ENCODE measurements around the gene SCAMP3. TPM values are rescaled to one million over a fixed set of nuclear protein-coding genes. Genes with fewer than 3 reads are reported as not detected.
A peak's percentile ranks its signal among the peaks of the same experiment; 100 is the strongest.

The SCAMP3 gene
- total RNA-seq, 1 donor: 41.3 TPM

DNA sequence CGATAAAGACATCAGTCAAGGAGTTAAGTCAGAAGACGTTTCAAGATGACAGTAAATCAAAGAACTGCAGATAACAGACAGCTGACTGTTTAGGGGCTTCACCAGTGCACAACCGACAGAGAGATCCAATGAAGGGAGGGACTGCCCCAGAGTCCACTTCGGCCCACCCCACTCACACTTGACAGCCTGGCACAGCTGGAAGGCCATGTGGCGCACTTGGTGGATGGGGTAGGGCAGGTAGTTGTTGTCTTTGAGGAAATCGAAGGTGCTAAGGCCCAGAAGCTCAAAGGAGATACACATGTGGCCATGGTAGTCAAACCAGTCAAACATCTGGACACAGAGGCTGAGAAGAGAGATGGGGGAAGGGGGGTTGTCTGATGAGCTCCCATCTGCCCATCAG is 4.4 kb upstream of the SCAMP3 start:
- Histone ChIP-seq H2AFZ (ENCODE audit: low read length) (no peak overlapping the region), H3K27ac (ENCODE audit: low read depth, low read length) (no peak overlapping the region), H3K9me3 (ENCODE audit: low read depth, low read length) (no peaks in the 10 kb centered on the region), H3K4me2 (ENCODE audit: insufficient read depth, low read length) (no peak overlapping the region), H3K4me1 (ENCODE audit: insufficient read depth, low read length) (peaks cover 6% of the 10 kb centered on the region), H3K36me3 (ENCODE audit: insufficient read depth, low read length) (peaks cover 81% of the 10 kb centered on the region), H3K4me3 (ENCODE audit: insufficient read depth, low read length) (no peak overlapping the region), H3K79me2 (ENCODE audit: insufficient read depth, low read length) (peaks cover 25% of the 10 kb centered on the region), H4K20me1 (ENCODE audit: insufficient read depth, low read length) (peaks cover under 1% of the 10 kb centered on the region), H3K27me3 (ENCODE audit: insufficient read depth, low read length) (no peaks in the 10 kb centered on the region)
- peak; percentile 71 for DNase-seq (ENCODE audit: insufficient read length, low spot score, missing footprints)
- TF ChIP-seq, protein P1, sequence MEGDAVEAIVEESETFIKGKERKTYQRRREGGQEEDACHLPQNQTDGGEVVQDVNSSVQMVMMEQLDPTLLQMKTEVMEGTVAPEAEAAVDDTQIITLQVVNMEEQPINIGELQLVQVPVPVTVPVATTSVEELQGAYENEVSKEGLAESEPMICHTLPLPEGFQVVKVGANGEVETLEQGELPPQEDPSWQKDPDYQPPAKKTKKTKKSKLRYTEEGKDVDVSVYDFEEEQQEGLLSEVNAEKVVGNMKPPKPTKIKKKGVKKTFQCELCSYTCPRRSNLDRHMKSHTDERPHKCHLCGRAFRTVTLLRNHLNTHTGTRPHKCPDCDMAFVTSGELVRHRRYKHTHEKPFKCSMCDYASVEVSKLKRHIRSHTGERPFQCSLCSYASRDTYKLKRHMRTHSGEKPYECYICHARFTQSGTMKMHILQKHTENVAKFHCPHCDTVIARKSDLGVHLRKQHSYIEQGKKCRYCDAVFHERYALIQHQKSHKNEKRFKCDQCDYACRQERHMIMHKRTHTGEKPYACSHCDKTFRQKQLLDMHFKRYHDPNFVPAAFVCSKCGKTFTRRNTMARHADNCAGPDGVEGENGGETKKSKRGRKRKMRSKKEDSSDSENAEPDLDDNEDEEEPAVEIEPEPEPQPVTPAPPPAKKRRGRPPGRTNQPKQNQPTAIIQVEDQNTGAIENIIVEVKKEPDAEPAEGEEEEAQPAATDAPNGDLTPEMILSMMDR (IDR thresholded peaks at IDR 0.05; ENCODE audit: extremely low read depth, low read depth, low read length): no peak

DNA sequence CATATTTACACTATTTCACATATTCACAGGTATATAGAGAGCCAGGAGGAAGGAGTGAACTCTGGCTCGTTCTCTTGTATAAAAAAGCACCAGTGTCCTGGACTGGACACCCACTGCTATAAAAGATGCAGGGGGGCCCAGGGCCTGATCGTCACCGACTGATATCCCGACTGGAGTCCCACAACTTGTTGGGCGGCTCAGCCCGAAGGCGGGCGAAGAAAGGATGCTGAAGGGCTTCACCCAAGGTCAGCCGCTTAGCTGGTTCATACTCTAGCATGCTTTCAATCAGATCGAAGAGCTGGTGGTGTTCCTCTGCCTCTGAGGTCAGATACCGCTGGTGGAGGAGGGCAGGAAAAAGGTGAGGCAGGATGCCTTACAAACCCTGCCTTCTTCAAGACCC is 907 bp upstream of the SCAMP3 start:
- H3K27me3 ChIP-seq (ENCODE audit: insufficient read depth, low read length): no peaks in the 10 kb centered on the region
- TF ChIP-seq, protein P1 (IDR thresholded peaks at IDR 0.05; ENCODE audit: extremely low read depth, low read depth, low read length): no peak
- no peak overlapping the region for H3K4me3 ChIP-seq (ENCODE audit: insufficient read depth, low read length)
- H3K36me3 ChIP-seq (ENCODE audit: insufficient read depth, low read length): peaks cover 69% of the 10 kb centered on the region
- H3K27ac ChIP-seq (ENCODE audit: low read depth, low read length): no peak overlapping the region
- H2AFZ ChIP-seq (ENCODE audit: low read length): no peak overlapping the region
- no peak overlapping the region for H3K4me2 ChIP-seq (ENCODE audit: insufficient read depth, low read length)
- H3K79me2 ChIP-seq (ENCODE audit: insufficient read depth, low read length): peaks cover 25% of the 10 kb centered on the region
- DNase-seq (ENCODE audit: insufficient read length, low spot score, missing footprints): no peak
- no peaks in the 10 kb centered on the region for H4K20me1 ChIP-seq (ENCODE audit: insufficient read depth, low read length)
- H3K4me1 ChIP-seq (ENCODE audit: insufficient read depth, low read length): peaks cover 16% of the 10 kb centered on the region
- no peaks in the 10 kb centered on the region for H3K9me3 ChIP-seq (ENCODE audit: low read depth, low read length)

DNA sequence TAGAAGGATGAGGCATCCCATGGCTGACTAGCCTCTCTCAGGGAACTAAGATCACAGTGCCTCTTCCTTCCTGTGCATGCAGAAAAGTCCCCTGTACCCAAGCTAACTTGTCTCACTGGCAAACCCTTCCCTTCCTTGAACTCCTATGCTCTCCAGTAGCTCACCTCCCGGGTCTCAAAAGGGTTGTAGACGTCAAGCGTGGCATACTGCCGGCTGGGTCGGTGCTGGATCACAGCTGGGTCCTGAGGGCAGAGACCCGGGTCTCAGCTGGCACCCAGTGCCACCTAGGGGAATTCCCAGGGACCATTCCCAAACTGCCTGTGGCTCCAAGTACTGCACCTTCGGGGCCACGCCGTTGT is 688 bp downstream of the SCAMP3 start:
- TF ChIP-seq, protein P1 (IDR thresholded peaks at IDR 0.05; ENCODE audit: extremely low read depth, low read depth, low read length): no peak
- Histone ChIP-seq H3K4me2 (ENCODE audit: insufficient read depth, low read length) (peak overlapping the region; percentile 96), H4K20me1 (ENCODE audit: insufficient read depth, low read length) (no peaks in the 10 kb centered on the region), H3K27me3 (ENCODE audit: insufficient read depth, low read length) (no peaks in the 10 kb centered on the region), H3K4me3 (ENCODE audit: insufficient read depth, low read length) (peak overlapping the region; percentile 92), H3K27ac (ENCODE audit: low read depth, low read length) (peak overlapping the region; percentile 76), H3K79me2 (ENCODE audit: insufficient read depth, low read length) (peaks cover 25% of the 10 kb centered on the region), H2AFZ (ENCODE audit: low read length) (peak overlapping the region; percentile 79), H3K4me1 (ENCODE audit: insufficient read depth, low read length) (peaks cover 18% of the 10 kb centered on the region), H3K36me3 (ENCODE audit: insufficient read depth, low read length) (peaks cover 66% of the 10 kb centered on the region), H3K9me3 (ENCODE audit: low read depth, low read length) (no peaks in the 10 kb centered on the region)
- DNase-seq (ENCODE audit: insufficient read length, low spot score, missing footprints): peak; percentile 85

DNA sequence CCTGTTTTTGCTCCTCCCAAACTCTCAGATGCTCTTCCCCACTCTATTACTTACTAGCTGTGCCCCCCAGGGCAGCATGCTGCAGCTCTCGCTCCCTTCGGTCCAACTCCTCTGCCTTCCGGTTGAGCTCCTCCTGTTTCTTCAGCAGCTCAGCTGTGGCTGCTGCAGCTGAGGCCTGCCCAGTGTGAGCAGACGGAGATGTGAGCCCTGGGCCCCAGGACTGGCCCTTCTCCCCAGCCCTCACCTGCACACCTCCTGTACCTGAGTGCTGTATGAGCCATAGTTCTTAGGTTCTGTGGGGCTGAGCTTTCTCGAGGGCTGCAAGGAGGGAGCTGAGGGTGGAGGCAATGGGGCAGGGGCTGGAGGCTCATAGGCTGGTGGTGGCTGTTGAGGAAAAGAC is 1.9 kb downstream of the SCAMP3 start:
- Histone ChIP-seq H3K79me2 (ENCODE audit: insufficient read depth, low read length) (peaks cover 25% of the 10 kb centered on the region), H2AFZ (ENCODE audit: low read length) (no peak overlapping the region), H3K9me3 (ENCODE audit: low read depth, low read length) (no peaks in the 10 kb centered on the region), H4K20me1 (ENCODE audit: insufficient read depth, low read length) (no peaks in the 10 kb centered on the region), H3K4me2 (ENCODE audit: insufficient read depth, low read length) (no peak overlapping the region), H3K4me3 (ENCODE audit: insufficient read depth, low read length) (no peak overlapping the region), H3K4me1 (ENCODE audit: insufficient read depth, low read length) (peaks cover 26% of the 10 kb centered on the region), H3K36me3 (ENCODE audit: insufficient read depth, low read length) (peaks cover 57% of the 10 kb centered on the region), H3K27me3 (ENCODE audit: insufficient read depth, low read length) (no peaks in the 10 kb centered on the region), H3K27ac (ENCODE audit: low read depth, low read length) (no peak overlapping the region)
- TF ChIP-seq, protein P1 (IDR thresholded peaks at IDR 0.05; ENCODE audit: extremely low read depth, low read depth, low read length): no peak
- no peak for DNase-seq (ENCODE audit: insufficient read length, low spot score, missing footprints)

Data from osteoblast (primary cell).